ENCODE measurements around the gene RELA.
"Not testable (repeated sequence)": the region's sequence is repeated elsewhere in the genome, so short reads cannot be mapped to it uniquely, and the experiment has no call there.

GRCh38 chr11:65639228-65639597 lies 23.5 kb downstream of the RELA start:
- not testable (repeated sequence) for TF ChIP-seq NR3C1 (CRISPR knock-in tag; conservative IDR thresholded peaks at IDR 0.05; ENCODE audit: low read depth); NR2C2 (CRISPR knock-in tag; IDR thresholded peaks at IDR 0.05); ATF3 (CRISPR knock-in tag; conservative IDR thresholded peaks at IDR 0.05); CTCF (IDR thresholded peaks at IDR 0.05); ZNF138 (CRISPR knock-in tag; conservative IDR thresholded peaks at IDR 0.05); JAZF1 (CRISPR knock-in tag; IDR thresholded peaks at IDR 0.05); SP1 (CRISPR knock-in tag; conservative IDR thresholded peaks at IDR 0.05); ELF4 (CRISPR knock-in tag; IDR thresholded peaks at IDR 0.05; ENCODE audit: low read depth); MXD4 (CRISPR knock-in tag; IDR thresholded peaks at IDR 0.05; ENCODE audit: borderline replicate concordance); GABPB1 (CRISPR knock-in tag; IDR thresholded peaks at IDR 0.05); E2F5 (CRISPR knock-in tag; IDR thresholded peaks at IDR 0.05); MAX (CRISPR knock-in tag; IDR thresholded peaks at IDR 0.05); ESRRA (CRISPR knock-in tag; IDR thresholded peaks at IDR 0.05; ENCODE audit: borderline replicate concordance)

All from WTC11 (cell line).